ENCODE measurements around the gene PIM3. TPM values are rescaled to one million over a fixed set of nuclear protein-coding genes. Genes with fewer than 3 reads are reported as not detected.

PIM3 gene
- total RNA-seq, 1 donor from 2014 or later = 290 TPM

- H3K9me3 Mint-ChIP-seq = no peaks in the 10 kb centered on the region
- H3K27ac Mint-ChIP-seq = no peak overlapping the region
- intact Hi-C loops (cut with micrococcal nuclease) = loop anchor here (1.0 to 5.0 kb wide), 4 partner anchors 32 to 279 kb away; partner anchors contain the start of gene PIM3
- H3K4me1 Mint-ChIP-seq (ENCODE audit: low read depth) = peaks cover 31% of the 10 kb centered on the region
- no peak overlapping the region for H3K4me3 Mint-ChIP-seq
- DNase-seq (ENCODE audit: low spot score) = no peak
- H3K36me3 Mint-ChIP-seq (ENCODE audit: low read depth) = peaks cover 9% of the 10 kb centered on the region
- no peaks in the 10 kb centered on the region for H3K27me3 Mint-ChIP-seq (ENCODE audit: insufficient read depth)
Measured at GRCh38 chr22:49929994-49930575, 30.5 kb upstream of the PIM3 start.

GRCh38 chr22:49930596-49931412 is 29.8 kb upstream of the PIM3 start:
- peaks cover 3% of the 10 kb centered on the region for H3K36me3 Mint-ChIP-seq (ENCODE audit: low read depth)
- H3K27ac Mint-ChIP-seq = peak overlapping the region; percentile 47
- H3K4me1 Mint-ChIP-seq (ENCODE audit: low read depth) = peaks cover 24% of the 10 kb centered on the region
- intact Hi-C loops (cut with micrococcal nuclease) = loop anchor here (1.0 kb wide), 1 partner anchor 164 kb away; no protein-coding TSS in a partner anchor
- H3K27me3 Mint-ChIP-seq (ENCODE audit: insufficient read depth) = no peaks in the 10 kb centered on the region
- H3K4me3 Mint-ChIP-seq = peak overlapping the region; percentile 60
- H3K9me3 Mint-ChIP-seq = no peaks in the 10 kb centered on the region
- no peak for DNase-seq (ENCODE audit: low spot score)

GRCh38 chr22:49933236-49934159 is 27.1 kb upstream of the PIM3 start:
- H3K36me3 Mint-ChIP-seq (ENCODE audit: low read depth) = no peaks in the 10 kb centered on the region
- DNase-seq (ENCODE audit: low spot score) = no peak
- peaks cover 17% of the 10 kb centered on the region for H3K4me1 Mint-ChIP-seq (ENCODE audit: low read depth)
- peak overlapping the region; percentile 72 for H3K4me3 Mint-ChIP-seq
- H3K27ac Mint-ChIP-seq = peak overlapping the region; percentile 77
- intact Hi-C loops (cut with micrococcal nuclease) = no loop called here
- no peaks in the 10 kb centered on the region for H3K9me3 Mint-ChIP-seq
- no peaks in the 10 kb centered on the region for H3K27me3 Mint-ChIP-seq (ENCODE audit: insufficient read depth)

- no peaks in the 10 kb centered on the region for H3K9me3 Mint-ChIP-seq
- peak overlapping the region; percentile 72 for H3K4me3 Mint-ChIP-seq
- peak overlapping the region; percentile 77 for H3K27ac Mint-ChIP-seq
- H3K36me3 Mint-ChIP-seq (ENCODE audit: low read depth) = no peaks in the 10 kb centered on the region
- H3K4me1 Mint-ChIP-seq (ENCODE audit: low read depth) = peaks cover 17% of the 10 kb centered on the region
- no peak for DNase-seq (ENCODE audit: low spot score)
- intact Hi-C loops (cut with micrococcal nuclease) = no loop called here
- H3K27me3 Mint-ChIP-seq (ENCODE audit: insufficient read depth) = no peaks in the 10 kb centered on the region
Measured at GRCh38 chr22:49934160-49934890, 26.2 kb upstream of the PIM3 start.

GRCh38 chr22:49934891-49935557 is 25.5 kb upstream of the PIM3 start:
- no peaks in the 10 kb centered on the region for H3K9me3 Mint-ChIP-seq
- peak; percentile 88 for DNase-seq (ENCODE audit: low spot score)
- no peaks in the 10 kb centered on the region for H3K27me3 Mint-ChIP-seq (ENCODE audit: insufficient read depth)
- intact Hi-C loops (cut with micrococcal nuclease) = loop anchor here (5.0 kb wide), 1 partner anchor 257 kb away; no protein-coding TSS in a partner anchor
- H3K27ac Mint-ChIP-seq = no peak overlapping the region
- no peaks in the 10 kb centered on the region for H3K36me3 Mint-ChIP-seq (ENCODE audit: low read depth)
- peak overlapping the region; percentile 66 for H3K4me3 Mint-ChIP-seq
- peaks cover 17% of the 10 kb centered on the region for H3K4me1 Mint-ChIP-seq (ENCODE audit: low read depth)

GRCh38 chr22:49935561-49935960 is 25.0 kb upstream of the PIM3 start:
- Mint-ChIP-seq H3K4me3 (peak overlapping the region; percentile 42), H3K9me3 (no peaks in the 10 kb centered on the region), H3K27ac (peak overlapping the region; percentile 48), H3K27me3 (ENCODE audit: insufficient read depth) (no peaks in the 10 kb centered on the region), H3K4me1 (ENCODE audit: low read depth) (peaks cover 14% of the 10 kb centered on the region), H3K36me3 (ENCODE audit: low read depth) (no peaks in the 10 kb centered on the region)
- intact Hi-C loops (cut with micrococcal nuclease) = loop anchor here (5.0 kb wide), 1 partner anchor 257 kb away; no protein-coding TSS in a partner anchor
- no peak for DNase-seq (ENCODE audit: low spot score)

- H3K36me3 Mint-ChIP-seq (ENCODE audit: low read depth) = no peaks in the 10 kb centered on the region
- H3K4me1 Mint-ChIP-seq (ENCODE audit: low read depth) = peaks cover 7% of the 10 kb centered on the region
- peak overlapping the region; percentile 71 for H3K4me3 Mint-ChIP-seq
- peak; percentile 91 for DNase-seq (ENCODE audit: low spot score)
- no peaks in the 10 kb centered on the region for H3K9me3 Mint-ChIP-seq
- peak overlapping the region; percentile 79 for H3K27ac Mint-ChIP-seq
- no peaks in the 10 kb centered on the region for H3K27me3 Mint-ChIP-seq (ENCODE audit: insufficient read depth)
- intact Hi-C loops (cut with micrococcal nuclease) = loop anchor here (1.0 to 5.0 kb wide), 6 partner anchors 18 to 256 kb away; partner anchors contain the start of genes ALG12, CRELD2 and PIM3
Measured at GRCh38 chr22:49936018-49936972, 24.3 kb upstream of the PIM3 start.

- Mint-ChIP-seq H3K36me3 (ENCODE audit: low read depth) (no peaks in the 10 kb centered on the region), H3K4me1 (ENCODE audit: low read depth) (peaks cover 6% of the 10 kb centered on the region), H3K27ac (peak overlapping the region; percentile 79), H3K9me3 (no peaks in the 10 kb centered on the region), H3K4me3 (peak overlapping the region; percentile 71), H3K27me3 (ENCODE audit: insufficient read depth) (no peaks in the 10 kb centered on the region)
- DNase-seq (ENCODE audit: low spot score) = no peak
- intact Hi-C loops (cut with micrococcal nuclease) = loop anchor here (1.0 to 5.0 kb wide), 6 partner anchors 19 to 255 kb away; partner anchors contain the start of genes ALG12, CRELD2 and PIM3
Measured at GRCh38 chr22:49936973-49937757, 23.4 kb upstream of the PIM3 start.

- H3K36me3 Mint-ChIP-seq (ENCODE audit: low read depth) = no peaks in the 10 kb centered on the region
- H3K27ac Mint-ChIP-seq = peak overlapping the region; percentile 40
- intact Hi-C loops (cut with micrococcal nuclease) = loop anchor here (2.0 to 5.0 kb wide), 2 partner anchors 33 to 254 kb away; no protein-coding TSS in a partner anchor
- DNase-seq (ENCODE audit: low spot score) = no peak
- peaks cover 4% of the 10 kb centered on the region for H3K4me1 Mint-ChIP-seq (ENCODE audit: low read depth)
- H3K9me3 Mint-ChIP-seq = no peaks in the 10 kb centered on the region
- no peak overlapping the region for H3K4me3 Mint-ChIP-seq
- no peaks in the 10 kb centered on the region for H3K27me3 Mint-ChIP-seq (ENCODE audit: insufficient read depth)
Measured at GRCh38 chr22:49937758-49938564, 22.6 kb upstream of the PIM3 start.
